Choroid plexus epithelial cell (primary cell): Measurements from ENCODE around the gene CCNK.

ENCODE experiments used
- DNase-seq: peaks from one replicate; pipeline ENCODE4 v3.0.0-alpha.2; 2010; ENCODE audit warnings: low read depth
- H3K4me3 ChIP-seq: 2 replicates; pipeline ENCODE4 v1.5.1; 2011; ENCODE audit warnings: low read depth, mild to moderate bottlenecking, control low read depth, low read length, moderate library complexity
- TF ChIP-seq, protein P1 (sequence below): conservative IDR thresholded peaks from 2 replicates; pipeline ENCODE4 v1.5.1; 2011; ENCODE audit warnings: low read depth, mild to moderate bottlenecking, control low read depth, inconsistent platforms, low read length, moderate library complexity

CCNK gene

DNA sequence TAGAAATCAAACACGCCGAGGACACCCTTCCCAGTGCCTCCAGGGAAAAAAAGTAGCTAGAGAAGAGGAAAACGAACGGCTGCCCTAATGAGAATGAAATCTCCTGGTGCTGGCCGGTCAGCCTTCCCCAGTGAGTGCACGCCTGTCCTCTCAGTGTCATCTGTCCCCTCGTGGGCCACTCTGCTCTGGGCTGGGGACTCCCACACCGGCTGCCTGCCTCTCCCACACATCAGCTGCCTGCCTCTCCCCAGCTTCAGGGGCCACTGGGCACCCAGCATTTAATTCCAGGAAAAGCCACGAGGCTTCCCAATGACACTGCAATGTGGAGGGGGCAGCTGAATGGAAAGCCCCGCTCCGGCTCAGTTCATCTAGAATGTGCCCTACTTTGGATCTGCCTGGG is 63.8 kb downstream of the CCNK start:
- TF ChIP-seq, protein P1, sequence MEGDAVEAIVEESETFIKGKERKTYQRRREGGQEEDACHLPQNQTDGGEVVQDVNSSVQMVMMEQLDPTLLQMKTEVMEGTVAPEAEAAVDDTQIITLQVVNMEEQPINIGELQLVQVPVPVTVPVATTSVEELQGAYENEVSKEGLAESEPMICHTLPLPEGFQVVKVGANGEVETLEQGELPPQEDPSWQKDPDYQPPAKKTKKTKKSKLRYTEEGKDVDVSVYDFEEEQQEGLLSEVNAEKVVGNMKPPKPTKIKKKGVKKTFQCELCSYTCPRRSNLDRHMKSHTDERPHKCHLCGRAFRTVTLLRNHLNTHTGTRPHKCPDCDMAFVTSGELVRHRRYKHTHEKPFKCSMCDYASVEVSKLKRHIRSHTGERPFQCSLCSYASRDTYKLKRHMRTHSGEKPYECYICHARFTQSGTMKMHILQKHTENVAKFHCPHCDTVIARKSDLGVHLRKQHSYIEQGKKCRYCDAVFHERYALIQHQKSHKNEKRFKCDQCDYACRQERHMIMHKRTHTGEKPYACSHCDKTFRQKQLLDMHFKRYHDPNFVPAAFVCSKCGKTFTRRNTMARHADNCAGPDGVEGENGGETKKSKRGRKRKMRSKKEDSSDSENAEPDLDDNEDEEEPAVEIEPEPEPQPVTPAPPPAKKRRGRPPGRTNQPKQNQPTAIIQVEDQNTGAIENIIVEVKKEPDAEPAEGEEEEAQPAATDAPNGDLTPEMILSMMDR: no peak
- no peak overlapping the region for H3K4me3 ChIP-seq
- no peak for DNase-seq

DNA sequence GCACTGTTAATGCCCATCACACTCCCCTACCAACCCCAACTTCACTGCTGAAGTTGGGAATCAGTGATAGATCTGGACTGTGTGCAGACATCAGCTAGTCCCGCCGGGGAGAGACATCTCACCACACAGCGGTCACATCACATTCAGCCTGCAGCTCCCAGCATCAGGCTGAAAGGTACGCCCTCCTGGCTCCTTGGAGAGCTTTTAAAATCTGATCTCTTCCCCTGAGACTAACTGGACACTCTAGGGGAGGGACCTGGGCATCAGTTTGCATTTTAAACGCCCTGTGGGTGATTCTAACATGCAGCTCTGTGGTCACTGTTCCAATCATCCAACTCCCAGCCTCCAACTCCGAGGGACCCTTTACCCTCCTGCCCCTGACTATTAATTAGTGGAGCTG is 64.4 kb downstream of the CCNK start:
- DNase-seq: no peak
- TF ChIP-seq, protein P1: no peak

DNA sequence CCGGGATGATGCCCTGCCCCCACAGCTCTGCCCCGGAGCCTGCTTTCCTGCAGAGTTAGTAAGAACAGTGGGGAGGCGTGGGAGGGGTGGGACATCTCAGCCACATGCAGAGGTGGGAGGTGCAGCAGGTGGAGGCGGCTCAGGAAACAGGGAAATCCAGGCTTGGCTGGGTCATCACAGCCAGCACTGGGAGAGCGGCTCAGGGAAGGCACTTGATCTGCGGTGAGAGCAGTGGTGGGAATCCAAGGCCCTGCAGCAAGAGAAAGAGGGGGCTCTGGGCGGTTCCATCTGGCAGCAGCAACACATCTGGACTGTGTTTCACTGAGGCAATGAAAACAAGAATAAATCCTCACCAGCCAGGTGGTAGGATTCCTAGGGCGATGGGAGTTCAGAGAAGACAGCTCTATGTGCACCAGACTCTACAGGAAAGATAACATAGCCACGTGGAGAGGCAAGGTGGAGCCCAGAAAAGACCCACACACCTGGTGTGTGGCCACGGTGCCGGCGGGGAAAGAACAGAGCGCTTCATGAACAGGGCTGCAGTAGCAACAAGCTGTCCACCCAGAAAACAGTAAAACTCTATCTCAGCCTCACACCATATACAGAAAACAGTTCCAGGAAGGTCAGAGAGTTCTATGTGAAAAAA is 65.1 kb downstream of the CCNK start:
- TF ChIP-seq, protein P1: no peak
- no peak overlapping the region for H3K4me3 ChIP-seq
- DNase-seq: no peak

More for the DNA sequence above, 64.4 kb downstream of the CCNK start:
- no peak overlapping the region for H3K4me3 ChIP-seq

DNA sequence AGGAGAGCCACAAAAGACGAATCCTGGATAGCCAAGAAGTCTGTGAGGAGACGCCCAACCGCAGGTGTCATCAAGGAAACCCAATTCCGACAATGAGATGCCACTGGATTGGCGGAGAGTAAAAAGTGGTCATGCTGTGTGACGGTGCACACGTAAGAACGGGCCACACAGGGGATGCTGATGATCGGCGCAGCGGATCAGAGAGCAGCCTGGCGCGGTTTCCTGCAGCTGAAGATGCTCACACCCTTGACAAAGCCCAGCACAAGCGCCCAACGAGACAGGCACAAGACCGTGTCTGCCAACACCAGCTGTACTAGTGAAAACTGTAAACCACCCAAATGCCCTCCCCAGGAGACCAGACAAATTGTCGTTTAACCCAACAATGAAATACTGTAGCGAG is 67.0 kb downstream of the CCNK start:
- DNase-seq: no peak
- TF ChIP-seq, protein P1: no peak
- no peak overlapping the region for H3K4me3 ChIP-seq

DNA sequence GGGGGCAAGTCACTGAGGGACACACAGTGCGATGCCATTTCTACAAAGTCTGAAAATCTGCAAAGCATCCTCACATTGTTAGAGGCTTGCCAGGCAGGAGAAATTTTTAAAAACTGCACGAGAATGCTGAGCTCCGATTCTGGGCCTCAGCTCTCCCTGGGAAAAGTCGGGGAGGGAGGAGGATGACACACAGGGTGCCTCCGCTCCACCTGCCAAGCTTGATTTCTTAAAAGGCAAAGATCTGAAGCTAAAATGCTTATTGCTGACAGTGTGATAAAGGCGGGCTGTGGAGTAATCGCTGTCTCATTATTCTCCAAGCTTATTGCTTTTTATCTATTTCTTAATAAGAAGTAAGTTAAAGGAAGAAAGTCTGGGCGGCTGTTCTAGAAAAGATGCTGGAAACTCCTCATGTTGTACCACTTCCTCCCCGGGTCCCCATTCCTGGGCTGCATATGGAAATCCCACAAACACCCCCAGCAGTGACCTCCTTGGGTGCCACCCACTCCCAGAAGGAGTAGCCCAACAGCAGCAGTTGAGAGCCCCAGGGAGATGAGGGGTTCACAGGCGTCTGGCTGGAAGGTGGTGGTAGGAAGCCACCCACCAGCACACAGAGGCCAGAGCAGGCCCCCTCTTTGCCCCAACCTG is 67.8 kb downstream of the CCNK start:
- TF ChIP-seq, protein P1: no peak
- DNase-seq: no peak
- H3K4me3 ChIP-seq: no peak overlapping the region

DNA sequence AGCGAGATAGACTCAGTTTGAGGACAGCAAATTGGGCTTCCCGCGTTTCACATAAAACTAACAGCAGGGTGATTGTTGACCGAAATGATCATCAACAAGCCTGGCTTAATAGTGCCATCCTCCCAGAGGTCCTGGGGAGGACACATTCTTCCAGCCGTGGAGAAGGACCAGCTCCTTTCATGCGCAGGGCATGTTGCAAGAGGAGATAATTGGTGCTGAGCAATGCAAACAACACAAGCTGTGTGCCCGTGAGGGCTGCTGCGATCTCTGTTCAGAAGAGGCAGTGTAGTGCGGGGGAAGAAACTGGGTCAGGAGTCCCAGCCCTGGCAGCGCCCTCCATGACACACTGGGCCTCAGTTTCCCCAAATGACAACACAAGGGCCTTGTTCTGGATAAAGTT is 68.5 kb downstream of the CCNK start:
- DNase-seq: no peak
- H3K4me3 ChIP-seq: no peak overlapping the region
- TF ChIP-seq, protein P1: no peak

DNA sequence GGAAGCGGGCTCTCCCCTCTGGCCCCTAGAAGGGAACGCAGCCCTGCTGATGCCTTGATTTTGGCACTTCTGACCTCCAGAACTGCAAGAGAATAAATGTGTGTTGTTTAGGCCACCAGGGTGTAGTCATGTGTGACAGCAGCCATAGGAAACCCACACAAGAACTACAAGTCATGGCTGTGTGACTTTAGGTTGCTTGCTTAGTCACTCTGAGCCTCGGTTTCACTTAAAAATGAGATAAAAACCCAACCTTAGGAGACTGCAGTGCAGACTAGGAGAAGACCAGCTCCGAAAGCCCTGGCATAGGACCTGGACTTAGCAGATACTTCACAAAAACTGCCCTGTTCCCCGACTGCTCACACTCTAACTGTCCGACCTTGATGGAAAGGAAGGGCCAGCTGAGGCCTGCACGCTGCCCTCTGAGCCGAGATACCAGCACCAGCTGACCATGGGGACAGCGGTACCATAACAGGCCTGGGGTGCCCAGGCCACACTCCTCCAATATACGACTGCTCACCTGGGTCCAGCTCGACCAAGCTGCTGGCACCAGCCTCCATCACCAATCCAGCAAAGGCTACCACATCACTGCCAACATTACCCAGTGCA is 69.3 kb downstream of the CCNK start:
- no peak for DNase-seq
- TF ChIP-seq, protein P1: no peak
- H3K4me3 ChIP-seq: no peak overlapping the region
